AG10803 (cell line): ENCODE data around the gene SUSD3.

Experiments
- DNase-seq: peaks from one replicate; pipeline ENCODE4 v3.0.0; 2010; ENCODE audit warnings: low read depth
- H3K4me3 ChIP-seq: 2 replicates; pipeline ENCODE4 v1.5.1; 2011; ENCODE audit warnings: mild to moderate bottlenecking, low read length, control low read depth
- CTCF ChIP-seq: conservative IDR thresholded peaks from 2 replicates; pipeline ENCODE4 v1.5.1; 2011; ENCODE audit warnings: mild to moderate bottlenecking, low read length, control low read depth, inconsistent platforms

SUSD3 gene

GRCh38 chr9:93077811-93078210, 19.3 kb downstream of the SUSD3 start:
- no peak for TF ChIP-seq CTCF
- DNase-seq = no peak
- no peak overlapping the region for H3K4me3 ChIP-seq

- H3K4me3 ChIP-seq = no peak overlapping the region
- no peak for DNase-seq
- no peak for TF ChIP-seq CTCF
Measured at GRCh38 chr9:93079371-93079770, 20.9 kb downstream of the SUSD3 start.

- no peak overlapping the region for H3K4me3 ChIP-seq
- DNase-seq = no peak
- no peak for TF ChIP-seq CTCF
Measured at GRCh38 chr9:93080406-93080805, 21.9 kb downstream of the SUSD3 start.

- DNase-seq = peak; percentile 44
- H3K4me3 ChIP-seq = no peak overlapping the region
- no peak for TF ChIP-seq CTCF
Measured at GRCh38 chr9:93081081-93081529, 22.6 kb downstream of the SUSD3 start.

GRCh38 chr9:93081931-93082330, 23.4 kb downstream of the SUSD3 start:
- H3K4me3 ChIP-seq = no peak overlapping the region
- TF ChIP-seq CTCF = no peak
- peak; percentile 91 for DNase-seq

GRCh38 chr9:93082841-93083411, 24.4 kb downstream of the SUSD3 start:
- TF ChIP-seq CTCF = no peak
- DNase-seq = no peak
- no peak overlapping the region for H3K4me3 ChIP-seq

GRCh38 chr9:93083592-93084470, 25.3 kb downstream of the SUSD3 start:
- no peak overlapping the region for H3K4me3 ChIP-seq
- no peak for DNase-seq
- no peak for TF ChIP-seq CTCF
